PFSK-1 (cell line): ENCODE results near the gene SEC31A.

Source experiments
- FOXP2 ChIP-seq: optimal IDR thresholded peaks from 2 replicates; pipeline ENCODE3; 2011; ENCODE audit warnings: borderline replicate concordance, control low read depth, inconsistent platforms; ENCODE audit not compliant: insufficient read depth; ENCODE audit errors: extremely low read length, extremely low read depth
- POLR2AphosphoS5 ChIP-seq: IDR thresholded peaks from 2 replicates; pipeline ENCODE4 v1.6.1; 2012; ENCODE audit warnings: low read depth, mild to moderate bottlenecking, control low read depth, low read length, moderate library complexity
- REST ChIP-seq, 2 experiments: IDR thresholded peaks; 2 replicates each; pipeline versions ENCODE4 v1.6.1 to v1.8.0; 2011 to 2012; ENCODE audit warnings: low read depth in 2 of 2, low read length in 2 of 2, control low read depth in 1 of 2, inconsistent platforms in 1 of 2, mild to moderate bottlenecking in 1 of 2, moderate library complexity in 1 of 2; ENCODE audit not compliant: insufficient read depth in 1 of 2
- SIN3A ChIP-seq: IDR thresholded peaks from 2 replicates; pipeline ENCODE4 v1.6.1; 2012; ENCODE audit warnings: mild to moderate bottlenecking, low read length, moderate library complexity, borderline replicate concordance; ENCODE audit not compliant: insufficient read depth
- TAF1 ChIP-seq: IDR thresholded peaks from 2 replicates; pipeline ENCODE4 v1.6.1; 2012; ENCODE audit warnings: low read length, control low read depth, borderline replicate concordance; ENCODE audit not compliant: insufficient read depth

The SEC31A gene

GRCh38 chr4:82901183-82901718 is 10.3 kb upstream of the SEC31A start:
- no peak for TF ChIP-seq REST (IDR thresholded peaks at IDR 0.05; ENCODE audit: insufficient read depth in 1 of 2, low read depth in 2 of 2, low read length in 2 of 2)
- no peak for TF ChIP-seq SIN3A
- no peak for TF ChIP-seq FOXP2
- no peak; the same call in 1 of the 2 replicates for TF ChIP-seq POLR2AphosphoS5
- no peak for TF ChIP-seq TAF1

GRCh38 chr4:82900411-82901182 is 9.6 kb upstream of the SEC31A start, which contains the start of gene THAP9:
Gene THAP9 (plus strand): TSS chr4:82900735. CDS start chr4:82900803, 68 bp downstream.
- TF ChIP-seq FOXP2 (peak; percentile 61), POLR2AphosphoS5 (peak; percentile 79), TAF1 (peak; percentile 95; the same call in 1 of the 2 replicates), SIN3A (peak; percentile 82; the same call in 1 of the 2 replicates), REST (IDR thresholded peaks at IDR 0.05; ENCODE audit: insufficient read depth in 1 of 2, low read depth in 2 of 2, low read length in 2 of 2) (0 out of 4 replicates have a peak, but pooled peaks have one; percentile 11 to 31)

- TF ChIP-seq REST (IDR thresholded peaks at IDR 0.05; ENCODE audit: insufficient read depth in 1 of 2, low read depth in 2 of 2, low read length in 2 of 2) (no peak), SIN3A (no peak), TAF1 (no peak; the same call in 1 of the 2 replicates), POLR2AphosphoS5 (no peak), FOXP2 (no peak)
Measured at GRCh38 chr4:82900066-82900410, 9.1 kb upstream of the SEC31A start.

GRCh38 chr4:82899374-82900065 is 8.6 kb upstream of the SEC31A start:
- TF ChIP-seq TAF1, result no peak
- no peak for TF ChIP-seq SIN3A
- no peak for TF ChIP-seq REST (IDR thresholded peaks at IDR 0.05; ENCODE audit: insufficient read depth in 1 of 2, low read depth in 2 of 2, low read length in 2 of 2)
- TF ChIP-seq FOXP2, result no peak
- TF ChIP-seq POLR2AphosphoS5, result no peak
